HPDE6-E6E7 (cell line): ENCODE data around the gene ARHGEF26.

Experiments
- DNase-seq: peaks from one replicate; pipeline ENCODE4 v3.0.0; 2011; ENCODE audit warnings: missing footprints; ENCODE audit errors: extremely low spot score

Gene ARHGEF26

GRCh38 chr3:154252759-154253638, 131.8 kb downstream of the ARHGEF26 start:
- DNase-seq = peak; percentile 81

- DNase-seq = no peak
Observed at GRCh38 chr3:154254527-154254926, 133.3 kb downstream of the ARHGEF26 start.

GRCh38 chr3:154273381-154273780, 152.2 kb downstream of the ARHGEF26 start:
- DNase-seq = no peak

GRCh38 chr3:154274348-154274747, 153.2 kb downstream of the ARHGEF26 start:
- DNase-seq = no peak

- DNase-seq = no peak
Observed at GRCh38 chr3:154275292-154275691, 154.1 kb downstream of the ARHGEF26 start.

- no peak for DNase-seq
Observed at GRCh38 chr3:154275965-154276364, 154.8 kb downstream of the ARHGEF26 start.

- DNase-seq = no peak
Observed at GRCh38 chr3:154280161-154280560, 159.0 kb downstream of the ARHGEF26 start.

GRCh38 chr3:154285221-154285620, 164.0 kb downstream of the ARHGEF26 start:
- no peak for DNase-seq

- DNase-seq = no peak
Observed at GRCh38 chr3:154290187-154290586, 169.0 kb downstream of the ARHGEF26 start.

GRCh38 chr3:154294016-154294415, 172.8 kb downstream of the ARHGEF26 start:
- DNase-seq = no peak

- no peak for DNase-seq
Observed at GRCh38 chr3:154301561-154301960, 180.4 kb downstream of the ARHGEF26 start.

GRCh38 chr3:154304116-154304786, 183.1 kb downstream of the ARHGEF26 start:
- DNase-seq = no peak

- DNase-seq = no peak
Observed at GRCh38 chr3:154304936-154305335, 183.7 kb downstream of the ARHGEF26 start.

- no peak for DNase-seq
Observed at GRCh38 chr3:154307363-154307762, 186.2 kb downstream of the ARHGEF26 start.
